ENCODE data around the gene HYDIN.
"Not testable (repeated sequence)": the region's sequence is repeated elsewhere in the genome, so short reads cannot be mapped to it uniquely, and the experiment has no call there.

- TF ChIP-seq KDM5B (IDR thresholded peaks at IDR 0.05; ENCODE audit: insufficient replicate concordance, low read depth, low read length); POLR3G (IDR thresholded peaks at IDR 0.05; ENCODE audit: extremely low read depth, insufficient read length, insufficient replicate concordance); PML (IDR thresholded peaks at IDR 0.05; ENCODE audit: low read length); EZH2 (IDR thresholded peaks at IDR 0.05; ENCODE audit: borderline replicate concordance, low read depth, low read length); ZNF165 (CRISPR knock-in tag; IDR thresholded peaks at IDR 0.05; ENCODE audit: borderline replicate concordance); POLR2AphosphoS2 (IDR thresholded peaks at IDR 0.05; ENCODE audit: low read length); KLF16 (IDR thresholded peaks at IDR 0.05); MAFK (IDR thresholded peaks at IDR 0.05; ENCODE audit: low read length): not testable (repeated sequence)
These were observed 287.0 kb downstream of the HYDIN start for GRCh38 chr16:70943551-70943950.
